Liver (tissue), 9 donors: Measurements from ENCODE around the gene OR5K2. TPM values are rescaled to one million over a fixed set of nuclear protein-coding genes. Genes with fewer than 3 reads are reported as not detected.

Experiments
- DNase-seq: peaks from one replicate; pipeline ENCODE4 v3.0.0-alpha.2; 2017; ENCODE audit warnings: low spot score
- H3K27ac ChIP-seq, 2 donors: one replicate each; pipeline ENCODE4 v1.7.0; 2013; ENCODE audit warnings: inconsistent platforms in 2 of 2, low read length in 2 of 2, control low read depth in 1 of 2, low read depth in 1 of 2, mild to moderate bottlenecking in 1 of 2
- H3K27me3 ChIP-seq, 4 donors: one replicate each; pipeline versions ENCODE4 v1.6.1 to v1.7.0; 2013; ENCODE audit warnings: low read length in 3 of 4, inconsistent platforms in 1 of 4, mild to moderate bottlenecking in 1 of 4, moderate library complexity in 1 of 4; ENCODE audit not compliant: control insufficient read depth in 4 of 4, insufficient read depth in 4 of 4
- H3K36me3 ChIP-seq, 4 donors: one replicate each; pipeline versions ENCODE4 v1.6.1 to v1.7.0; 2013; ENCODE audit warnings: low read length in 3 of 4, mild to moderate bottlenecking in 3 of 4, low read depth in 1 of 4, moderate library complexity in 1 of 4; ENCODE audit not compliant: control insufficient read depth in 4 of 4, insufficient read depth in 3 of 4
- H3K4me1 ChIP-seq, 4 donors: one replicate each; pipeline versions ENCODE4 v1.6.1 to v1.7.0; 2013; ENCODE audit warnings: low read length in 3 of 4, mild to moderate bottlenecking in 3 of 4, moderate library complexity in 1 of 4; ENCODE audit not compliant: control insufficient read depth in 4 of 4, insufficient read depth in 4 of 4
- H3K4me3 ChIP-seq, 3 donors: one replicate each; pipeline versions ENCODE4 v1.6.1 to v1.7.0; 2013; ENCODE audit warnings: low read length in 3 of 3, control low read depth in 1 of 3, low read depth in 1 of 3, mild to moderate bottlenecking in 1 of 3
- H3K9ac ChIP-seq, 2 donors: one replicate each; pipeline ENCODE4 v1.7.0; 2013; ENCODE audit warnings: low read length in 2 of 2, mild to moderate bottlenecking in 2 of 2, moderate library complexity in 2 of 2, control low read depth in 1 of 2, low read depth in 1 of 2
- H3K9me3 ChIP-seq, 4 donors: one replicate each; pipeline versions ENCODE4 v1.6.1 to v1.7.0; 2013; ENCODE audit warnings: low read length in 3 of 4; ENCODE audit not compliant: control insufficient read depth in 4 of 4
- ATF3 ChIP-seq: IDR thresholded peaks from 2 replicates; pipeline ENCODE4 v1.6.1; 2016; ENCODE audit warnings: antibody characterized with exemption
- CTCF ChIP-seq: fragments of 150-350 bp; IDR thresholded peaks from 2 replicates; pipeline ENCODE4 v1.5.1; 2017; ENCODE audit warnings: improper control_type of control experiment, low read depth, low read length; ENCODE audit not compliant: missing input control
- EGR1 ChIP-seq, 2 donors: IDR thresholded peaks; 2 replicates each; pipeline ENCODE4 v1.6.1; 2016 to 2018; ENCODE audit warnings: antibody characterized with exemption in 2 of 2, low read depth in 2 of 2
- FOXA1 ChIP-seq: IDR thresholded peaks from 2 replicates; pipeline ENCODE4 v1.6.1; 2016; ENCODE audit warnings: antibody characterized with exemption
- GABPA ChIP-seq, 2 donors: IDR thresholded peaks in 1 of 2; conservative IDR thresholded peaks in 1 of 2; 2 replicates each; pipeline ENCODE4 v1.6.1; 2016; ENCODE audit warnings: antibody characterized with exemption in 2 of 2, mild to moderate bottlenecking in 1 of 2, moderate library complexity in 1 of 2
- HNF4A ChIP-seq, 2 donors: conservative IDR thresholded peaks; 2 replicates each; pipeline ENCODE4 v1.6.1; 2016; ENCODE audit warnings: antibody characterized with exemption in 2 of 2, mild to moderate bottlenecking in 2 of 2
- HNF4G ChIP-seq: IDR thresholded peaks from 2 replicates; pipeline ENCODE4 v1.6.1; 2016; ENCODE audit warnings: antibody characterized with exemption
- JUND ChIP-seq, 2 donors: IDR thresholded peaks; 2 replicates each; pipeline ENCODE4 v1.6.1; 2016; ENCODE audit warnings: antibody characterized with exemption in 2 of 2
- NR2F2 ChIP-seq: IDR thresholded peaks from 2 replicates; pipeline ENCODE4 v1.6.1; 2016; ENCODE audit warnings: antibody characterized with exemption
- RAD21 ChIP-seq, 2 donors: IDR thresholded peaks; 2 replicates each; pipeline ENCODE4 v1.6.1; 2016; ENCODE audit warnings: antibody characterized with exemption in 2 of 2, mild to moderate bottlenecking in 2 of 2
- REST ChIP-seq: IDR thresholded peaks from 2 replicates; pipeline ENCODE4 v1.6.1; 2016; ENCODE audit warnings: antibody characterized with exemption, mild to moderate bottlenecking
- RXRA ChIP-seq, 2 donors: IDR thresholded peaks; 2 replicates each; pipeline ENCODE4 v1.6.1; 2017 to 2018; ENCODE audit warnings: antibody characterized with exemption in 2 of 2, mild to moderate bottlenecking in 1 of 2
- SP1 ChIP-seq: IDR thresholded peaks from 2 replicates; pipeline ENCODE4 v1.6.1; 2018; ENCODE audit warnings: antibody characterized with exemption, mild to moderate bottlenecking
- TAF1 ChIP-seq: conservative IDR thresholded peaks from 2 replicates; pipeline ENCODE4 v1.6.1; 2016; ENCODE audit warnings: antibody characterized with exemption, mild to moderate bottlenecking
- YY1 ChIP-seq: IDR thresholded peaks from 2 replicates; pipeline ENCODE4 v1.6.1; 2016; ENCODE audit warnings: antibody characterized with exemption, mild to moderate bottlenecking
- polyA plus RNA-seq, 2 donors: library from polyadenylated mRNA; stranded (reverse) in 1 of 2; unstranded in 1 of 2; fragments of 200-250 nt in 1 of 2; fragments of >200 nt in 1 of 2; fragmentation: Nextera tagmentation in 1 of 2; extraction: Ambion mirVana in 1 of 2; gene quantifications; one replicate each; pipeline versions ENCODE4 v1.2.1 to v1.2.3, GENCODE V29; 2013 to 2015
- total RNA-seq, 2 donors: library from RNA; depleted of rRNA; stranded (reverse); fragments of >200 nt; gene quantifications; one replicate each; pipeline ENCODE4 v1.2.3, GENCODE V29; 2014
- TF ChIP-seq, protein P1 (sequence below): IDR thresholded peaks from 2 replicates; pipeline ENCODE4 v1.6.1; 2016; ENCODE audit warnings: antibody characterized with exemption
- TF ChIP-seq, protein P2 (sequence below): IDR thresholded peaks from 2 replicates; pipeline ENCODE4 v1.6.1; 2016; ENCODE audit warnings: antibody characterized with exemption
- donor health status: healthy.
- donor health status: healthy.
- donor health status: healthy.
- donor health status: healthy.
- donor health status: healthy.

The OR5K2 gene
- total and polyA plus RNA-seq, 4 donors, result not detected

- H3K9ac ChIP-seq, result no peak overlapping the region
Measured at GRCh38 chr3:98453827-98454226, 43.7 kb upstream of the OR5K2 start.

More at GRCh38 chr3:98453827-98454226, 43.7 kb upstream of the OR5K2 start:
- Histone ChIP-seq H3K4me1 (no peaks in the 10 kb centered on the region), H3K27me3 (no peaks in the 10 kb centered on the region), H3K27ac (no peak overlapping the region), H3K36me3 (no peaks in the 10 kb centered on the region), H3K9me3 (no peaks in the 10 kb centered on the region), H3K4me3 (no peak overlapping the region)
- TF ChIP-seq HNF4A (conservative IDR thresholded peaks at IDR 0.05), result no peak
- TF ChIP-seq GABPA (IDR thresholded peaks at IDR 0.05 in 1 of 2, conservative IDR thresholded peaks at IDR 0.05 in 1 of 2), result no peak
- TF ChIP-seq HNF4G, result no peak
- TF ChIP-seq, protein P1, sequence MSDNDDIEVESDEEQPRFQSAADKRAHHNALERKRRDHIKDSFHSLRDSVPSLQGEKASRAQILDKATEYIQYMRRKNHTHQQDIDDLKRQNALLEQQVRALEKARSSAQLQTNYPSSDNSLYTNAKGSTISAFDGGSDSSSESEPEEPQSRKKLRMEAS, result no peak
- TF ChIP-seq, protein P2, sequence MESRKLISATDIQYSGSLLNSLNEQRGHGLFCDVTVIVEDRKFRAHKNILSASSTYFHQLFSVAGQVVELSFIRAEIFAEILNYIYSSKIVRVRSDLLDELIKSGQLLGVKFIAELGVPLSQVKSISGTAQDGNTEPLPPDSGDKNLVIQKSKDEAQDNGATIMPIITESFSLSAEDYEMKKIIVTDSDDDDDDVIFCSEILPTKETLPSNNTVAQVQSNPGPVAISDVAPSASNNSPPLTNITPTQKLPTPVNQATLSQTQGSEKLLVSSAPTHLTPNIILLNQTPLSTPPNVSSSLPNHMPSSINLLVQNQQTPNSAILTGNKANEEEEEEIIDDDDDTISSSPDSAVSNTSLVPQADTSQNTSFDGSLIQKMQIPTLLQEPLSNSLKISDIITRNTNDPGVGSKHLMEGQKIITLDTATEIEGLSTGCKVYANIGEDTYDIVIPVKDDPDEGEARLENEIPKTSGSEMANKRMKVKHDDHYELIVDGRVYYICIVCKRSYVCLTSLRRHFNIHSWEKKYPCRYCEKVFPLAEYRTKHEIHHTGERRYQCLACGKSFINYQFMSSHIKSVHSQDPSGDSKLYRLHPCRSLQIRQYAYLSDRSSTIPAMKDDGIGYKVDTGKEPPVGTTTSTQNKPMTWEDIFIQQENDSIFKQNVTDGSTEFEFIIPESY, result no peak
- TF ChIP-seq TAF1, result no peak
- no peak for TF ChIP-seq JUND (IDR thresholded peaks at IDR 0.05)
- no peak for TF ChIP-seq RXRA (IDR thresholded peaks at IDR 0.05)
- no peak for TF ChIP-seq YY1
- TF ChIP-seq NR2F2, result no peak
- TF ChIP-seq CTCF, result no peak
- TF ChIP-seq FOXA1, result no peak
- TF ChIP-seq REST, result no peak
- TF ChIP-seq RAD21 (IDR thresholded peaks at IDR 0.05), result no peak
- no peak for TF ChIP-seq EGR1 (IDR thresholded peaks at IDR 0.05; ENCODE audit: low read depth in 2 of 2)
- TF ChIP-seq ATF3, result no peak
- no peak for TF ChIP-seq SP1
- no peak for DNase-seq
